ENCODE results near the gene SERTAD1. TPM values are rescaled to one million over a fixed set of nuclear protein-coding genes. Genes with fewer than 3 reads are reported as not detected.

The SERTAD1 gene
- total RNA-seq, 2 experiments from 2014 or later = 26.4 to 26.5 TPM

GRCh38 chr19:40374084-40374483, 51.7 kb downstream of the SERTAD1 start:
- Mint-ChIP-seq H3K4me1 (ENCODE audit: low read depth) (peaks cover 9% of the 10 kb centered on the region), H3K9me3 (no peaks in the 10 kb centered on the region), H3K4me3 (no peak overlapping the region), H3K27ac (no peak overlapping the region), H3K36me3 (ENCODE audit: low read depth) (peaks cover 47% of the 10 kb centered on the region), H3K27me3 (no peaks in the 10 kb centered on the region)
- Histone ChIP-seq H3K36me3 (ENCODE audit: insufficient read depth, low read length) (peaks cover 36% of the 10 kb centered on the region), H3K4me3 (ENCODE audit: low read length) (no peak overlapping the region), H3K27ac (ENCODE audit: low read depth in 1 of 2, low read length in 2 of 2) (no peak overlapping the region), H3K9me3 (ENCODE audit: control insufficient read depth in 1 of 2, insufficient read depth in 1 of 2, low read length in 2 of 2) (no peaks in the 10 kb centered on the region), H3K27me3 (ENCODE audit: control insufficient read depth in 1 of 2, insufficient read depth in 2 of 2, low read length in 2 of 2) (no peaks in the 10 kb centered on the region), H3K4me1 (ENCODE audit: insufficient read depth, low read length) (peaks cover 4% of the 10 kb centered on the region)
- no peak for TF ChIP-seq CTCF (IDR thresholded peaks at IDR 0.05)
- POLR2A ChIA-PET = no interaction called here
- intact Hi-C loops (cut with DNase I, micrococcal nuclease) = no loop called here
- CTCF ChIA-PET = no interaction called here
- no peak for DNase-seq
- no peak for ATAC-seq (ENCODE audit: poor library complexity)

GRCh38 chr19:40371802-40372122, 54.0 kb downstream of the SERTAD1 start:
- Histone ChIP-seq H3K27me3 (ENCODE audit: control insufficient read depth in 1 of 2, insufficient read depth in 2 of 2, low read length in 2 of 2) (no peaks in the 10 kb centered on the region), H3K36me3 (ENCODE audit: insufficient read depth, low read length) (peaks cover 42% of the 10 kb centered on the region), H3K4me3 (ENCODE audit: low read length) (no peak overlapping the region), H3K27ac (ENCODE audit: low read depth in 1 of 2, low read length in 2 of 2) (no peak overlapping the region), H3K4me1 (ENCODE audit: insufficient read depth, low read length) (peaks cover 4% of the 10 kb centered on the region), H3K9me3 (ENCODE audit: control insufficient read depth in 1 of 2, insufficient read depth in 1 of 2, low read length in 2 of 2) (no peaks in the 10 kb centered on the region)
- CTCF ChIA-PET = no interaction called here
- Mint-ChIP-seq H3K4me1 (ENCODE audit: low read depth) (peaks cover 9% of the 10 kb centered on the region), H3K9me3 (no peaks in the 10 kb centered on the region), H3K27me3 (no peaks in the 10 kb centered on the region), H3K27ac (no peak overlapping the region), H3K36me3 (ENCODE audit: low read depth) (peaks cover 63% of the 10 kb centered on the region), H3K4me3 (no peak overlapping the region)
- no peak for ATAC-seq (ENCODE audit: poor library complexity)
- intact Hi-C loops (cut with DNase I, micrococcal nuclease) = no loop called here
- TF ChIP-seq CTCF (IDR thresholded peaks at IDR 0.05) = no peak
- POLR2A ChIA-PET = interaction anchor here (1.5 kb wide), 1 partner anchor 23 kb away, joined by 5 read pairs; the partner anchor contains the start of genes C19orf47 and PLD3
- no peak for DNase-seq

Other genes with a start within 250 kb of the SERTAD1 start
- 10 to 100 TPM; 20.8 to 21.7 TPM for gene MAP3K10, start 234.6 kb downstream of the SERTAD1 start, total RNA-seq
- not detected for gene TTC9B, start 207.6 kb downstream of the SERTAD1 start, total RNA-seq
- gene CCNP, start 199.3 kb downstream of the SERTAD1 start, total RNA-seq = 1 to 10 TPM; 1.2 to 1.7 TPM
- 100 to 1,000 TPM; 197 to 199 TPM for gene AKT2, start 140.6 kb downstream of the SERTAD1 start, total RNA-seq
- gene C19orf47, start 77.6 kb downstream of the SERTAD1 start, total RNA-seq = 10 to 100 TPM; 10.1 to 11.2 TPM
- 10 to 100 TPM; 56.1 to 58.3 TPM for gene PLD3, start 77.3 kb downstream of the SERTAD1 start, total RNA-seq
- under 1 TPM; 0.08 to 0.11 TPM for gene HIPK4, start 35.8 kb downstream of the SERTAD1 start, total RNA-seq
- 1 to 10 TPM; 1.5 TPM for gene PRX, start 12.6 kb downstream of the SERTAD1 start, total RNA-seq
- gene SERTAD3, start 18.3 kb upstream of the SERTAD1 start, total RNA-seq = 10 to 100 TPM; 17.4 to 19.2 TPM
- gene BLVRB, start 39.8 kb upstream of the SERTAD1 start, total RNA-seq = 1 to 10 TPM; 4.3 to 5.2 TPM
- gene SPTBN4, start 41.0 kb upstream of the SERTAD1 start, total RNA-seq = under 1 TPM; 0.59 to 0.88 TPM
- 10 to 100 TPM; 82.5 to 92.9 TPM for gene SHKBP1, start 150.9 kb upstream of the SERTAD1 start, total RNA-seq
- 100 to 1,000 TPM; 116 to 134 TPM for gene LTBP4, start 175.4 kb upstream of the SERTAD1 start, total RNA-seq

All from CD4-positive, alpha-beta T cell (primary cell).